Naive thymus-derived CD8-positive, alpha-beta T cell (primary cell): Measurements from ENCODE around the gene SERINC2. TPM values are rescaled to one million over a fixed set of nuclear protein-coding genes. Genes with fewer than 3 reads are reported as not detected.

Experiments
- ATAC-seq, 2 donors: fragments of 150-1000 bp; cut with Tn5 transposase in 1 of 2; sonication (Bioruptor Pico), chemical (Tn5 transposase) in 1 of 2; 1 replicate in 1 of 2; 2 replicates in 1 of 2; pipeline ENCODE4 v1.10.0; 2021; ENCODE audit warnings: mild to moderate bottlenecking in 2 of 2, moderate library complexity in 2 of 2
- POLR2A ChIA-PET: fragments of 350-600 bp; sonication (Branson Sonifier 250); formaldehyde crosslinking; loops from one replicate; lab custom pipeline; 2021; ENCODE audit warnings: antibody characterized with exemption; lab: Charles Lee
- DNase-seq, 10 donors: peaks; one replicate each; pipeline versions ENCODE4 v3.0.0 to v3.0.0-alpha.2; 2020 to 2022
- H3K27ac Mint-ChIP-seq, 10 donors: one replicate each; pipeline ENCODE4 v1.8.0; 2020 to 2022; ENCODE audit warnings: mild to moderate bottlenecking in 10 of 10, mixed read lengths in 10 of 10, moderate library complexity in 4 of 10, inconsistent platforms in 1 of 10
- H3K27me3 Mint-ChIP-seq, 5 donors: one replicate each; pipeline ENCODE4 v1.8.0; 2021 to 2022; ENCODE audit warnings: mixed read lengths in 5 of 5
- H3K36me3 Mint-ChIP-seq, 3 donors: one replicate each; pipeline ENCODE4 v1.8.0; 2020 to 2022; ENCODE audit warnings: mixed read lengths in 3 of 3, mild to moderate bottlenecking in 2 of 3, inconsistent platforms in 1 of 3
- H3K4me1 Mint-ChIP-seq, 4 donors: one replicate each; pipeline ENCODE4 v1.8.0; 2021 to 2022; ENCODE audit warnings: mixed read lengths in 4 of 4
- H3K4me3 Mint-ChIP-seq, 10 donors: one replicate each; pipeline ENCODE4 v1.8.0; 2020 to 2022; ENCODE audit warnings: mild to moderate bottlenecking in 10 of 10, mixed read lengths in 10 of 10, moderate library complexity in 6 of 10, inconsistent platforms in 1 of 10
- H3K9me3 Mint-ChIP-seq, 9 donors: one replicate each; pipeline ENCODE4 v1.8.0; 2020 to 2022; ENCODE audit warnings: mixed read lengths in 9 of 9, mild to moderate bottlenecking in 3 of 9, inconsistent platforms in 1 of 9, moderate library complexity in 1 of 9
- polyA plus RNA-seq, 3 donors: library from polyadenylated mRNA; unstranded; fragments of 300-500 nt; fragmentation: Illumina TruSeq; gene quantifications; one replicate each; pipeline ENCODE4 v1.2.3, GENCODE V29; 2021
- total RNA-seq, 8 experiments: library from RNA in 2 of 8; stranded (reverse) in 2 of 8; gene quantifications; one replicate each; pipeline ENCODE4 v1.2.3 and lab custom pipeline; 2021 to 2026

Gene SERINC2
- total and polyA plus RNA-seq, 5 experiments from 2014 or later: not detected

DNA sequence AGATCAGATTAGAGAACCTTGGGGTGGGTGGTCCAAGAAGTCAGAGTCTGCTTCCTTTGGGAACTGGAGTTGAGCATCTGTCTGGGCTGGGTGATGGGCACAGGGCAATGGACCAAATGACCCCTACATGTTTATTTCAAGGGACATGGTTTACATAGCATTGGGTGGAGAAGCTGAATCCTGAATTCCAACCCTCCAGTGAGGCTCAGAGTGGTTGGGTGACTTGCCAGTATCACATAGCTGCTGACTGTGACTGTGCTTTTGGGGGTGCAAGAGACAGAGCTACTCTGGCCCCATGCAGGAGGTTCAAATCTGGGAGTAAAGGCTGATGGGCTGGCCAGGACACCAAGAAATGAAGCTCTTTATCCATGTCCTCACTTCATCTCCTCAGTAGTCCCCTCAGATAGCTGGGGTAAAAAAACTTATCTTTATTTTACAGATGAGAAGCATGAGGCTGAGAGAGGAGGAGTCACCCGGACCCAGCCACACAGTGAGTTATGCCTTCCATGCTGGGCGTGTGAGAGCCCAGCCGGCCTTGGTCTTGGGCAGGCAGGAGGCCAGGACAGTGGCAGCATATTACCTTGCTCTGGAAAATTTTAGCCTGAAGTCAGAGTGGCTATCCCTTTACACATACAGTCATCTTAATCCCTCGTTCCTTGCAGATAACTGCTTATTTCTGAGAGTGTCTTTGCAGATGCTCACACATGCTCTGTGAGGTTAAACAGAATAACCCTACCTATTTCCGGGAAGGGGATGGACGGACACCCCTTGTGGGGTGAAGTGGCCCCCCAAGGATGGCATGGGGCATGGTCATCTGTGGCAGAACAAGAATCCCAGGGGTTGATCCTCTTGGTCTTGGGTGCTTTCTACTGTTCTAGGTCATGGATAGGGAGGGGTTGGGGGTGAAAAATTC lies 2.8 kb upstream of the SERINC2 start:
- Mint-ChIP-seq H3K27ac (peak overlapping the region in 1 of 10 donors; percentile 40), H3K9me3 (no peaks in the 10 kb centered on the region), H3K4me1 (peaks cover 8 to 15% (median 10%) of the 10 kb centered on the region in 4 donors), H3K27me3 (peaks cover 33 to 64% (median 57%) of the 10 kb centered on the region in 5 donors), H3K36me3 (peaks cover 0 to 2% (median 0%) of the 10 kb centered on the region in 3 donors), H3K4me3 (no peak overlapping the region)
- ATAC-seq (no peak), DNase-seq (no peak)
- POLR2A ChIA-PET: no interaction called here

DNA sequence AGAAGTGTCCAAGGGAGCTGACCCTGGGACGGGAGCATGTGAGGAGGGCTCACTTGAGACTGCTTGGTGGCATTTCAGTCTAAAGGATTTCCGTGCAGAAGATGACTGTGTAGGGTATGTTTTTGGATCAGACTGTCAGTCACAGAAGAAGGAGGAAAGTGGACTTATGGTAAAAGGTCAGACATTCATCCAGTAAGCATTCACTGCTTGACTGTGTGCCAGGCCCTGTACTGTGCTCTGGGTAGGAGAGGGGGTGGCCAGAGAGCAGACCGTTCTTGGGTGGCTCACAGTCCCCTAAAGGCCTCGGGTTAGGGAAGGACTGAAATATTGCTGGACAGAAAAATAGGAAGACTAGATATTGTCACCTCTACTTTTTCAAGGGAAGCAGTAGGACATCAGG lies 2.1 kb upstream of the SERINC2 start:
- DNase-seq (no peak), ATAC-seq (no peak)
- Mint-ChIP-seq H3K27me3 (peaks cover 39 to 70% (median 63%) of the 10 kb centered on the region in 5 donors), H3K4me1 (peaks cover 8 to 15% (median 10%) of the 10 kb centered on the region in 4 donors), H3K9me3 (no peaks in the 10 kb centered on the region), H3K36me3 (peaks cover 0 to 2% (median 0%) of the 10 kb centered on the region in 3 donors), H3K27ac (peak overlapping the region in 1 of 10 donors; percentile 40), H3K4me3 (peak overlapping the region in 5 of 10 donors; percentile 16 to 81 (median 33))
- POLR2A ChIA-PET: no interaction called here

DNA sequence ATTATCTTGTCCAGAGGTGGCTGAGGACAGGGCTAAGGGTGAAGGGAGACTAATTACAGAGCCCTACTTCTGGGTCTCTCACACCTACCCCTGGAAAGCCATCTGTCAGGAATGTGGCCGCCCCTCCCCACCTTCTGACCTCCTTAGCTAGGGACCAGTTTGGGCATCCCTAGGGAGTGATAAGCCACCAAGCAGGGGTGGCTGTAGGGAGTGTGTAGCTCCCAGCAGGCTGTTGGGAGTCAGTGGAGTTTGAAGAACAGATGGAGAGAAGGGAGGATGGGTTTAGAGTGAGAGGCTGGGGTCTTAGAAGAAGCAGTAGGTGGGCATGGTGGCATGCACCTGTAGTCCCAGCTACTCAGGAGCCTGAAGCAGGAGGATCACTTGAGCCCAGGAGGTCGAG lies 808 bp upstream of the SERINC2 start:
- DNase-seq (no peak), ATAC-seq (no peak)
- Mint-ChIP-seq H3K9me3 (no peaks in the 10 kb centered on the region), H3K27me3 (peaks cover 44 to 80% (median 72%) of the 10 kb centered on the region in 5 donors), H3K4me3 (peak overlapping the region; percentile 61 to 88 (median 81)), H3K4me1 (peaks cover 8 to 15% (median 10%) of the 10 kb centered on the region in 4 donors), H3K36me3 (peaks cover 0 to 2% (median 0%) of the 10 kb centered on the region in 3 donors), H3K27ac (peak overlapping the region in 1 of 10 donors; percentile 7)
- POLR2A ChIA-PET: no interaction called here

DNA sequence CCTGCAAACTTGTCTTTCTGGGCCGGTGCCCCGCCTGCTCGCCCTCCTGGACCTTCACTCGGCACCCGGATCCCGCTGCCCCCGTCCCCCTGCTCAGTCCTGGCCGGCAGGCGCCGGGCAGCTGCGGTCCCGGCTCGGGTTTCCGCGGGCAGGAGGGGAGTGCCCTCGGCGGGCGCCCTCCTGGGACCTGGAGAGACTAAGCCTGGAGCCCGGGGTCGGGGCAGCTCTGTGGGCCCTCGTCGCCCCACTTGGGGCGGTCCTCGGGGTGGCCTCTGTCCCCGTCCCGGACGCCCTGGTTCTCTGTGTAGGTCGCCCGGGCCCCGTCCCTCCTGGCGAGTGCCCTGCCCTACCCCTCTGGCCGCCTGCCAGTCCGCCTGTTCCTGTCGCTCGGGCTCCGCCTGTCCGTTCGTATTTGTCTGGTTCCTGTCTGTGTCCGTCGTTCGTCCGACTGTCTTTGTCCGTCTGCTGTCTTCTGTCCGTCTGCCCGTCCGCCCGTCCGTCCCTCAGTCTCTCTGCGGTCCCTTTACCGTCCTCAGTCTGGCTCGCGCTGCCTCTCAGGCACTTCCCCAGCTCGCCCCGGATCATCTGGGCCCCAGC lies 490 bp downstream of the SERINC2 start:
- DNase-seq (peak in 5 of 10 donors; percentile 4 to 28 (median 25)), ATAC-seq (peak; percentile 59 to 60)
- peak overlapping the region; percentile 79 to 98 (median 92) for H3K4me3 Mint-ChIP-seq
- H3K27ac Mint-ChIP-seq: peak overlapping the region in 1 of 10 donors; percentile 59
- POLR2A ChIA-PET: no interaction called here
- peaks cover 45 to 85% (median 70%) of the 10 kb centered on the region in 5 donors for H3K27me3 Mint-ChIP-seq
- peaks cover 8 to 15% (median 10%) of the 10 kb centered on the region in 4 donors for H3K4me1 Mint-ChIP-seq
- H3K9me3 Mint-ChIP-seq: no peaks in the 10 kb centered on the region
- H3K36me3 Mint-ChIP-seq: peaks cover 0 to 2% (median 0%) of the 10 kb centered on the region in 3 donors

DNA sequence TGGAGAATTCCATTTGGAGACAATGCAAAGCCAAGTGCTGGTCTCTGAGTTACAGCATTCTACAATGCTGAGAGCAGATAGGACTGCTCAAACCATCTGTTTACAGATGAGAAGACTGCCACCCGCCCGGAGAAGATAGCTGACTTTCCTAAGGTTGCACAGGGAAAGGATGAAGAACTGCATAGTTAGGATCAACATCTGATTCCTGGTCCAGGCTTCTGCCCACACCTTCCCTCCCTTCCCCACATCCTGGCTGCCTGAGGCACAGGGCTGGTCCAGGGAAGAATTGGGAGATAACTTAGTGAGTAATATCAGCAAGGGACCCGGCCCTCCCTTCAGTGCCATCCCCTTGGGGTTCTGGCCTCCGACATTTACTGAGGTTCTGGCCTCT lies 2.0 kb downstream of the SERINC2 start:
- H3K9me3 Mint-ChIP-seq: no peaks in the 10 kb centered on the region
- POLR2A ChIA-PET: no interaction called here
- H3K4me1 Mint-ChIP-seq: peaks cover 8 to 15% (median 10%) of the 10 kb centered on the region in 4 donors
- peak overlapping the region in 2 of 10 donors; percentile 5 to 34 for H3K4me3 Mint-ChIP-seq
- H3K36me3 Mint-ChIP-seq: peaks cover 0 to 2% (median 0%) of the 10 kb centered on the region in 3 donors
- no peak overlapping the region for H3K27ac Mint-ChIP-seq
- ATAC-seq (no peak), DNase-seq (no peak)
- H3K27me3 Mint-ChIP-seq: peaks cover 39 to 70% (median 55%) of the 10 kb centered on the region in 5 donors

DNA sequence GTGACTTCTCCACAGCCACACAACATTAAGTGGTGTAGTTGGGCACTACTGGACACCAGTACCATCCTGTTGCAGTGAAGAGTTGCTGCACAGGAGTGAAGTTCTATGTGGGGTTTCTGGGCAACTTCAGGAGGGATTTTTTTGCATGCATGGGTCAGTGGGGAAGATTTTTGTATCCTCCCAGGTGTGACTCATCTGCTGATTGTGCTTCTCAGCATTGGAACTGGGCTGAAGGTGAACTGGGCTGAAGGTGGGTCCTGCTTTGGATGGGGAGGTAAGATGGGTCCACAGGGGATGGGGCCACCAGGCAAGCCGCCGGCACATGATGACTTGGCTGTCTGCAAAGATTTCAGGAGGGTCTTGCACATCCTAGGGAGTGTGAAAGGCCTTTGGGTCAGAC lies 2.6 kb downstream of the SERINC2 start:
- peaks cover 33 to 63% (median 50%) of the 10 kb centered on the region in 5 donors for H3K27me3 Mint-ChIP-seq
- H3K27ac Mint-ChIP-seq: no peak overlapping the region
- H3K4me1 Mint-ChIP-seq: peaks cover 8 to 15% (median 10%) of the 10 kb centered on the region in 4 donors
- POLR2A ChIA-PET: no interaction called here
- H3K9me3 Mint-ChIP-seq: no peaks in the 10 kb centered on the region
- no peak for DNase-seq
- H3K4me3 Mint-ChIP-seq: peak overlapping the region in 1 of 10 donors; percentile 39
- peaks cover 0 to 2% (median 0%) of the 10 kb centered on the region in 3 donors for H3K36me3 Mint-ChIP-seq
- no peak for ATAC-seq

DNA sequence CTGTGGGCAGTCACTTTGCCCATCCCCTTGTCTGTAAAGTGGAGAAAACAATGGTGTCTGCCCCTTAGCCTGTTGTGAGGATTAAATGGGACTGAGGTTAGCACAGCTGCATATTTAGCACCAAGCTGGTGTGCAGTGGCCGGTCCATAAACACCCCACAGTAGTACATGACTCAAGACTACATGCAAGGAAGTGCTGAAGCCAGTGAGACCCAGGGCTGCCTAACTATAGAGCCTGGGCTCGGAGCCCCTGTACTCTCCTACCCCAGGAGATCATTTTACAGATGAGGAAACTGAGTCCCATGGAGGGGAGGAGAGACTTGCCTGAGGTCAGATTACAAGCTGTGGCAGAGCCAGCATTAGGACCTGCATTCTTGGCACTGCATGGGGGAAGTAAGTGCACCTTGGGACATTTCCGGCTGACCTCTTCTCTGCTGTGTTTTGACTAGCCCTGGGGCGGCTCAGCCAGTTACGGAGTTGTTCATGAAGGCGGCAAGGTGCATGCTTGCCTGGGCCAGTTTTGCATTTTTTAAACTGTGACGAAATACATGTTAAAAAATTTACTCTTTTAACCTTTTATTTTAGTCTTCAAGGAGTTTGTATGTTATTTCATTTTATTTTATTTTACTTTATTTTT lies 3.2 kb downstream of the SERINC2 start:
- Mint-ChIP-seq H3K36me3 (peaks cover 0 to 2% (median 0%) of the 10 kb centered on the region in 3 donors), H3K9me3 (no peaks in the 10 kb centered on the region), H3K4me3 (no peak overlapping the region), H3K27ac (no peak overlapping the region), H3K27me3 (peaks cover 30 to 58% (median 44%) of the 10 kb centered on the region in 5 donors), H3K4me1 (peaks cover 8 to 15% (median 10%) of the 10 kb centered on the region in 4 donors)
- DNase-seq: no peak
- no peak for ATAC-seq
- POLR2A ChIA-PET: no interaction called here

DNA sequence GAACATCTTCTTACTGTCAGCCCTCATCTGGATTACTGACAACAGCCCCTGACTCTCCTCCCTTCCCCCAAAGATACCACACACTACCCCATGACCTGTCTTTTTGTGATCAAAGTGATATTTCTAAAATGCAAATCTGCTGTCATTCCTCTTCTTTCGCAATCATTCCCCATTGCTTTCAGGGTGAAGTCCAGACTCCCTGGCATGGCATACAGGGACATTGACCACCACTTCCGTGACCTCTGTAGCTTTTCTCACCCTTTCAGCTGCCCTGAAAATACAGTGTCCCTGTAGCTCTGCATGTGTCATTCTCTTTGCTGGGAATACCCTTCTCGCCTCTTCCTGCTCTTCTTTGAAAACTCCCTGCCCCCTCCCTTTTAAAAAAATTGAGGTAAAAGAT lies 4.1 kb downstream of the SERINC2 start:
- peaks cover 0 to 2% (median 0%) of the 10 kb centered on the region in 3 donors for H3K36me3 Mint-ChIP-seq
- POLR2A ChIA-PET: no interaction called here
- no peak overlapping the region for H3K27ac Mint-ChIP-seq
- no peak for DNase-seq
- H3K9me3 Mint-ChIP-seq: no peaks in the 10 kb centered on the region
- H3K27me3 Mint-ChIP-seq: peaks cover 26 to 48% (median 38%) of the 10 kb centered on the region in 5 donors
- no peak overlapping the region for H3K4me3 Mint-ChIP-seq
- ATAC-seq: no peak
- H3K4me1 Mint-ChIP-seq: peaks cover 7 to 13% (median 10%) of the 10 kb centered on the region in 4 donors

DNA sequence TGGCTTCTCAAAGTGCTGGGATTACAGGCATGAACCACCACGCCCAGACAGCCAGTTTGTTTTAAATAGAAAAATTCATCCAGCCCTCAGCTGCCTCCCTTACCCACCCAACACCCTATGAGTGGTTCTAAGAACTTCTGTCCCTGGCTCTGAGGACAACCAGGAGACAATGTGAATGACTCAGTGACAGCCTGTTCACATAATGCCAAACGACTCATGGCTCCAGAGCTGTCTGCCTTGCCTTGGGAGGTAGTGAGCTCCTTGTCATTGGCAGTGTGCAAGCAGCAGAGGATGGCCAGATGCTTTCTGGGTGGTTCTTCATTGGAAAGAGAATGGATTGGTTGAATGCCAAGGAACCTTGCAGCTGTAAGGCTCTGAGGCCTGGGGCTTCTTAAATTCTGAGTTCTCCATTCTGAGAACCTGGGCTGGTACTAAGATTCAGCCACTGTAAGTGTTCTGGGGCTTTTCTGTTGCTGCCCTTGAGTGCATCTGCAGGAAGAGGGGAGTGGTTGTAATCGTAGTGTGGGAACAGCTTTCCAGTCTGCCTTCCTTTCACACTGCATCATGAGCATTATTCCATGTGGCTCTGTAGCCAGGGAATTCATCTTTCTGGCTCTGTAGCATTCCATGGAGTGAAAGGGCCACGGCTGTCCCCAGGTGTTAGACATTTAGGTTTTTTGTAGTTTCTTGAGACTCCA lies 5.8 kb downstream of the SERINC2 start:
- Mint-ChIP-seq H3K4me1 (peaks cover 6 to 15% (median 9%) of the 10 kb centered on the region in 4 donors), H3K27ac (no peak overlapping the region), H3K4me3 (no peak overlapping the region), H3K27me3 (peaks cover 27 to 54% (median 41%) of the 10 kb centered on the region in 5 donors), H3K36me3 (peaks cover 0 to under 1% (median 0%) of the 10 kb centered on the region in 3 donors), H3K9me3 (no peaks in the 10 kb centered on the region)
- ATAC-seq (no peak), DNase-seq (no peak)
- POLR2A ChIA-PET: no interaction called here

DNA sequence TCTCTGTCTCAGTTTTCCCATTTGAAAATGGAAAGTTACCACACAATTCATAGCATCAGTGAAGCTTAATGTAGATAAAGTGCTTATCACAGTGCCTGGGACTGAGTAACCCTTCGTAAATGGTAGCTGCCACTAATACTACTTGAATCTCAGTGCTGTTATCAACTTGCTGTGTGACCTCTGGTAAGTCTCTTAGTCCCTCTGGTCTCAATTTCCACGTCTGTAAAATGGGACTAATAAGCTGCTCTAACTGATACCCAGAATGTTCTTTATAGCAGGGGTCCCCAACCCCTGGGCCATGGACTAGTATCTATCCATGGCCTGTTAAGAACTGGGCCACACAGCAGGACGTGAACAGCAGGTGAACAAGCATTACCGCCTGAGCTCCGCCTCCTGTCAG lies 7.7 kb downstream of the SERINC2 start:
- Mint-ChIP-seq H3K9me3 (no peaks in the 10 kb centered on the region), H3K36me3 (no peaks in the 10 kb centered on the region), H3K27me3 (peaks cover 22 to 47% (median 36%) of the 10 kb centered on the region in 5 donors), H3K4me3 (no peak overlapping the region), H3K4me1 (peaks cover 4 to 17% (median 7%) of the 10 kb centered on the region in 4 donors), H3K27ac (no peak overlapping the region)
- POLR2A ChIA-PET: no interaction called here
- no peak for ATAC-seq
- DNase-seq: no peak

DNA sequence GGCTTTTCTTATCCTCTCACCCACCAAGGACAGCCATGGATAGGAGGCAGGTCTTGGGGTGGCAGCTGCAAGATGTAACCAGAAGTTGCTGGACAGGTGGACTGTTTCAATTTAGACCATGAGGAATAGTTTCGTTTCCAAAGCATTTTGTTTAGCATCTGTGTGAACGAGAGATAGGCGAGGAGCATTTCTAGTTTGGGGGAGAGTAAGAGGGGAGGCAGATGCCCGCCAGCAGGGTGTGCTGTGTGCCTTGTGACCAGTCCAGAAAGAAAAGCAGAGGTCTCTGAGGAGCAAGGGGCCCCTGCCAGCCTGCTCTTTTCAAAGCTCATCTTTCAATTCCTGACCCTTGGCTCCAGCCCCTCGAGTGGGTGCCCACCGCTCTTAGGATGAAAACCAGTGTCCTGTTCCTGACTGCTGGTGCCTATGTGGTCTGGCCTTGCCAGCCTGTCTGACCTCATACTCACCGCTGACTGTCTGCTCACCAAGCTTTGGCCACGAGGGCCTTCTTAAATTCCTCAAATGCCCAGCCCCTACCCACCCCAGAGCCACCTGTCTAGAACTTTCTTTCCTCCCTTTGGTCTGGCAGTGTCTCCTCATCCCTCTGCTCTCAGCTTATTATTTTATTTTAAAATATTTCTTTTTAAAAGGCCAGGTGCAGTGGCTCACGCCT lies 8.5 kb downstream of the SERINC2 start:
- ATAC-seq (no peak), DNase-seq (no peak)
- Mint-ChIP-seq H3K27me3 (peaks cover 17 to 46% (median 30%) of the 10 kb centered on the region in 5 donors), H3K4me1 (peaks cover 4 to 17% (median 7%) of the 10 kb centered on the region in 4 donors), H3K36me3 (no peaks in the 10 kb centered on the region), H3K9me3 (no peaks in the 10 kb centered on the region), H3K4me3 (no peak overlapping the region), H3K27ac (no peak overlapping the region)
- POLR2A ChIA-PET: no interaction called here
